ENCODE results near the gene XYLT1. TPM values are rescaled to one million over a fixed set of nuclear protein-coding genes. Genes with fewer than 3 reads are reported as not detected.

The XYLT1 gene
- total RNA-seq, 2 experiments from 2014 or later: 7.3 to 8.9 TPM

- H3K27me3 Mint-ChIP-seq: no peaks in the 10 kb centered on the region
- H3K4me3 Mint-ChIP-seq: no peak overlapping the region
- peaks cover 2% of the 10 kb centered on the region for H3K9me3 Mint-ChIP-seq
- ATAC-seq (no peak), DNase-seq (no peak)
- POLR2A ChIA-PET: no interaction called here
- peaks cover 86% of the 10 kb centered on the region for H3K4me1 Mint-ChIP-seq (ENCODE audit: low read depth)
- H3K27ac Mint-ChIP-seq: no peak overlapping the region
- intact Hi-C loops (cut with micrococcal nuclease): loop anchor here (10.0 kb wide), 1 partner anchor 103 kb away; no protein-coding TSS in a partner anchor
- peaks cover 9% of the 10 kb centered on the region for H3K36me3 Mint-ChIP-seq (ENCODE audit: low read depth)
- CTCF ChIA-PET: no interaction called here
- TF ChIP-seq CTCF (IDR thresholded peaks at IDR 0.05): no peak
Measured at GRCh38 chr16:17362183-17362582, 108.6 kb downstream of the XYLT1 start.

GRCh38 chr16:17360693-17361122 lies 110.1 kb downstream of the XYLT1 start:
- Mint-ChIP-seq H3K36me3 (ENCODE audit: low read depth) (peaks cover 5% of the 10 kb centered on the region), H3K4me3 (no peak overlapping the region), H3K27me3 (no peaks in the 10 kb centered on the region), H3K9me3 (peaks cover 2% of the 10 kb centered on the region), H3K4me1 (ENCODE audit: low read depth) (peaks cover 73% of the 10 kb centered on the region), H3K27ac (peak overlapping the region; percentile 82)
- no peak for DNase-seq
- ChIA-PET CTCF (interaction anchor here (0.7 to 1.6 kb wide), 4 partner anchors 12 to 218 kb away, joined by 3 to 7 read pairs (median 4); no protein-coding TSS in a partner anchor), POLR2A (interaction anchor here (0.6 to 3.3 kb wide), 4 partner anchors 9 to 56 kb away, joined by 3 to 25 read pairs (median 8); no protein-coding TSS in a partner anchor)
- intact Hi-C loops (cut with micrococcal nuclease): loop anchor here (10.0 kb wide), 1 partner anchor 104 kb away; no protein-coding TSS in a partner anchor
- ATAC-seq: no peak
- no peak for TF ChIP-seq CTCF (IDR thresholded peaks at IDR 0.05)

- Mint-ChIP-seq H3K27me3 (no peaks in the 10 kb centered on the region), H3K36me3 (ENCODE audit: low read depth) (peaks cover 5% of the 10 kb centered on the region), H3K4me1 (ENCODE audit: low read depth) (peaks cover 64% of the 10 kb centered on the region), H3K27ac (peak overlapping the region; percentile 82), H3K9me3 (peaks cover 2% of the 10 kb centered on the region), H3K4me3 (peak overlapping the region; percentile 5)
- intact Hi-C loops (cut with micrococcal nuclease): loop anchor here (10.0 kb wide), 1 partner anchor 105 kb away; no protein-coding TSS in a partner anchor
- ATAC-seq (peak; percentile 76), DNase-seq (peak; percentile 86)
- ChIA-PET CTCF (interaction anchor here (0.7 to 2.1 kb wide), 8 partner anchors 9 to 219 kb away, joined by 3 to 10 read pairs (median 4); no protein-coding TSS in a partner anchor), POLR2A (interaction anchor here (0.6 to 3.3 kb wide), 8 partner anchors 8 to 1431 kb away, joined by 3 to 25 read pairs (median 4); no protein-coding TSS in a partner anchor)
- no peak for TF ChIP-seq CTCF (IDR thresholded peaks at IDR 0.05)
Measured at GRCh38 chr16:17359788-17360390, 110.9 kb downstream of the XYLT1 start.

GRCh38 chr16:17358846-17359245 lies 111.9 kb downstream of the XYLT1 start:
- no peaks in the 10 kb centered on the region for H3K27me3 Mint-ChIP-seq
- DNase-seq: no peak
- no peak overlapping the region for H3K4me3 Mint-ChIP-seq
- H3K9me3 Mint-ChIP-seq: peaks cover 2% of the 10 kb centered on the region
- intact Hi-C loops (cut with micrococcal nuclease): no loop called here
- peaks cover 5% of the 10 kb centered on the region for H3K36me3 Mint-ChIP-seq (ENCODE audit: low read depth)
- H3K4me1 Mint-ChIP-seq (ENCODE audit: low read depth): peaks cover 54% of the 10 kb centered on the region
- H3K27ac Mint-ChIP-seq: peak overlapping the region; percentile 82
- no peak for TF ChIP-seq CTCF (IDR thresholded peaks at IDR 0.05)
- POLR2A ChIA-PET: interaction anchor here (0.9 to 3.3 kb wide), 5 partner anchors 9 to 20 kb away, joined by 3 to 25 read pairs (median 4); no protein-coding TSS in a partner anchor
- ATAC-seq: no peak
- CTCF ChIA-PET: interaction anchor here (1.3 to 2.1 kb wide), 3 partner anchors 12 to 109 kb away, joined by 4 to 10 read pairs (median 4); no protein-coding TSS in a partner anchor

- intact Hi-C loops (cut with micrococcal nuclease): no loop called here
- Mint-ChIP-seq H3K4me1 (ENCODE audit: low read depth) (peaks cover 54% of the 10 kb centered on the region), H3K4me3 (no peak overlapping the region)
Measured at GRCh38 chr16:17358355-17358754, 112.4 kb downstream of the XYLT1 start.

More at GRCh38 chr16:17358355-17358754, 112.4 kb downstream of the XYLT1 start:
- ChIA-PET POLR2A (interaction anchor here (0.9 to 3.3 kb wide), 5 partner anchors 9 to 105 kb away, joined by 3 to 25 read pairs (median 4); no protein-coding TSS in a partner anchor), CTCF (interaction anchor here (2.1 kb wide), 1 partner anchor 11 kb away, joined by 10 read pairs; no protein-coding TSS in a partner anchor)
- H3K36me3 Mint-ChIP-seq (ENCODE audit: low read depth): peaks cover 5% of the 10 kb centered on the region
- H3K27ac Mint-ChIP-seq: peak overlapping the region; percentile 82
- DNase-seq (no peak), ATAC-seq (no peak)
- peaks cover 2% of the 10 kb centered on the region for H3K9me3 Mint-ChIP-seq
- no peaks in the 10 kb centered on the region for H3K27me3 Mint-ChIP-seq
- TF ChIP-seq CTCF (IDR thresholded peaks at IDR 0.05): no peak

Data from activated CD8-positive, alpha-beta T cell treated with anti-CD3 and anti-CD28 coated beads for 36 hours (primary cell).